ENCODE data around the gene PARVG.

Gene PARVG

GRCh38 chr22:44182588-44183286 is 2.0 kb downstream of the PARVG start:
- Histone ChIP-seq H3K27ac (ENCODE audit: insufficient read depth in 1 of 2, low read depth in 1 of 2, low read length in 2 of 2, poor library complexity in 1 of 2, severe bottlenecking in 2 of 2) (peak overlapping the region; percentile 83 to 93), H3K4me1 (ENCODE audit: control extremely low read depth in 1 of 4, control insufficient read depth in 4 of 4, insufficient read depth in 4 of 4, low read length in 3 of 4) (peaks cover 3 to 57% (median 37%) of the 10 kb centered on the region in 4 experiments), H3K4me3 (ENCODE audit: control insufficient read depth in 1 of 7, extremely low read depth in 1 of 7, insufficient read depth in 4 of 7, low read depth in 2 of 7, low read length in 6 of 7) (peak overlapping the region in 6 of 7 experiments; percentile 64 to 91 (median 80)), H3K27me3 (replicated peaks in 2 of 5; ENCODE audit: control insufficient read depth in 4 of 5, insufficient read depth in 5 of 5, low read length in 4 of 5) (no peaks in the 10 kb centered on the region), H3K9me3 (ENCODE audit: control extremely low read depth in 1 of 5, control insufficient read depth in 4 of 5, insufficient read depth in 2 of 5, low read depth in 1 of 5, low read length in 4 of 5) (no peaks in the 10 kb centered on the region), H3K36me3 (ENCODE audit: control insufficient read depth in 4 of 4, insufficient read depth in 4 of 4, low read length in 3 of 4) (peaks cover 0 to 39% (median 28%) of the 10 kb centered on the region in 4 experiments)
- ChIA-PET CTCF (interaction anchor here (0.9 to 1.5 kb wide), 4 partner anchors 9 to 98 kb away, joined by 3 to 4 read pairs (median 4); no protein-coding TSS in a partner anchor), POLR2A (interaction anchor here (2.8 kb wide), 1 partner anchor 10 kb away, joined by 14 read pairs; no protein-coding TSS in a partner anchor)
- DNase-seq = peak; percentile 29 to 87 (median 76)
- 40% methylated on average over 10 of the region's 17 CpGs for WGBS (ENCODE audit: insufficient coverage)

- Histone ChIP-seq H3K27me3 (replicated peaks in 2 of 5; ENCODE audit: control insufficient read depth in 4 of 5, insufficient read depth in 5 of 5, low read length in 4 of 5) (no peaks in the 10 kb centered on the region), H3K4me3 (ENCODE audit: control insufficient read depth in 1 of 7, extremely low read depth in 1 of 7, insufficient read depth in 4 of 7, low read depth in 2 of 7, low read length in 6 of 7) (peak overlapping the region in 4 of 7 experiments; percentile 33 to 91 (median 85)), H3K9me3 (ENCODE audit: control extremely low read depth in 1 of 5, control insufficient read depth in 4 of 5, insufficient read depth in 2 of 5, low read depth in 1 of 5, low read length in 4 of 5) (no peaks in the 10 kb centered on the region), H3K36me3 (ENCODE audit: control insufficient read depth in 4 of 4, insufficient read depth in 4 of 4, low read length in 3 of 4) (peaks cover 0 to 39% (median 28%) of the 10 kb centered on the region in 4 experiments), H3K27ac (ENCODE audit: insufficient read depth in 1 of 2, low read depth in 1 of 2, low read length in 2 of 2, poor library complexity in 1 of 2, severe bottlenecking in 2 of 2) (peak overlapping the region in 1 of 2 experiments; percentile 93), H3K4me1 (ENCODE audit: control extremely low read depth in 1 of 4, control insufficient read depth in 4 of 4, insufficient read depth in 4 of 4, low read length in 3 of 4) (peaks cover 3 to 55% (median 37%) of the 10 kb centered on the region in 4 experiments)
- POLR2A ChIA-PET = interaction anchor here (2.8 kb wide), 1 partner anchor 11 kb away, joined by 14 read pairs; no protein-coding TSS in a partner anchor
- CTCF ChIA-PET = interaction anchor here (0.9 to 1.1 kb wide), 2 partner anchors 12 to 98 kb away, joined by 3 to 4 read pairs; no protein-coding TSS in a partner anchor
- 94% methylated on average over 4 of the region's 8 CpGs for WGBS (ENCODE audit: insufficient coverage)
- DNase-seq = no peak
These were observed 2.5 kb downstream of the PARVG start for GRCh38 chr22:44183287-44183588.

GRCh38 chr22:44184006-44184405 is 3.3 kb downstream of the PARVG start:
- no peak overlapping the region for H3K4me3 ChIP-seq (ENCODE audit: control insufficient read depth in 1 of 7, extremely low read depth in 1 of 7, insufficient read depth in 4 of 7, low read depth in 2 of 7, low read length in 6 of 7)
- ChIA-PET POLR2A (no interaction called here), CTCF (interaction anchor here (0.9 kb wide), 1 partner anchor 11 kb away, joined by 4 read pairs; no protein-coding TSS in a partner anchor)
- WGBS (ENCODE audit: insufficient coverage) = 100% methylated on average over 1 of the region's 4 CpGs
- no peak for DNase-seq
- H3K27me3 ChIP-seq (replicated peaks in 2 of 5; ENCODE audit: control insufficient read depth in 4 of 5, insufficient read depth in 5 of 5, low read length in 4 of 5) = no peaks in the 10 kb centered on the region
- peaks cover 0 to 44% (median 28%) of the 10 kb centered on the region in 4 experiments for H3K36me3 ChIP-seq (ENCODE audit: control insufficient read depth in 4 of 4, insufficient read depth in 4 of 4, low read length in 3 of 4)
- H3K4me1 ChIP-seq (ENCODE audit: control extremely low read depth in 1 of 4, control insufficient read depth in 4 of 4, insufficient read depth in 4 of 4, low read length in 3 of 4) = peaks cover 3 to 51% (median 37%) of the 10 kb centered on the region in 4 experiments
- no peak overlapping the region for H3K27ac ChIP-seq (ENCODE audit: insufficient read depth in 1 of 2, low read depth in 1 of 2, low read length in 2 of 2, poor library complexity in 1 of 2, severe bottlenecking in 2 of 2)
- no peaks in the 10 kb centered on the region for H3K9me3 ChIP-seq (ENCODE audit: control extremely low read depth in 1 of 5, control insufficient read depth in 4 of 5, insufficient read depth in 2 of 5, low read depth in 1 of 5, low read length in 4 of 5)

- H3K27me3 ChIP-seq (replicated peaks in 2 of 5; ENCODE audit: control insufficient read depth in 4 of 5, insufficient read depth in 5 of 5, low read length in 4 of 5) = no peaks in the 10 kb centered on the region
- H3K36me3 ChIP-seq (ENCODE audit: control insufficient read depth in 4 of 4, insufficient read depth in 4 of 4, low read length in 3 of 4) = peaks cover 0 to 52% (median 32%) of the 10 kb centered on the region in 4 experiments
- CTCF ChIA-PET = no interaction called here
- no peak overlapping the region for H3K27ac ChIP-seq (ENCODE audit: insufficient read depth in 1 of 2, low read depth in 1 of 2, low read length in 2 of 2, poor library complexity in 1 of 2, severe bottlenecking in 2 of 2)
- no peak overlapping the region for H3K4me3 ChIP-seq (ENCODE audit: control insufficient read depth in 1 of 7, extremely low read depth in 1 of 7, insufficient read depth in 4 of 7, low read depth in 2 of 7, low read length in 6 of 7)
- no peaks in the 10 kb centered on the region for H3K9me3 ChIP-seq (ENCODE audit: control extremely low read depth in 1 of 5, control insufficient read depth in 4 of 5, insufficient read depth in 2 of 5, low read depth in 1 of 5, low read length in 4 of 5)
- WGBS (ENCODE audit: insufficient coverage) = 91% methylated on average over 12 of the region's 16 CpGs
- POLR2A ChIA-PET = no interaction called here
- DNase-seq = no peak
- peaks cover 0 to 36% (median 28%) of the 10 kb centered on the region in 4 experiments for H3K4me1 ChIP-seq (ENCODE audit: control extremely low read depth in 1 of 4, control insufficient read depth in 4 of 4, insufficient read depth in 4 of 4, low read length in 3 of 4)
These were observed 4.8 kb downstream of the PARVG start for GRCh38 chr22:44185237-44186120.

- Histone ChIP-seq H3K27ac (ENCODE audit: insufficient read depth in 1 of 2, low read depth in 1 of 2, low read length in 2 of 2, poor library complexity in 1 of 2, severe bottlenecking in 2 of 2) (no peak overlapping the region), H3K36me3 (ENCODE audit: control insufficient read depth in 4 of 4, insufficient read depth in 4 of 4, low read length in 3 of 4) (peaks cover 0 to 56% (median 34%) of the 10 kb centered on the region in 4 experiments), H3K4me3 (ENCODE audit: control insufficient read depth in 1 of 7, extremely low read depth in 1 of 7, insufficient read depth in 4 of 7, low read depth in 2 of 7, low read length in 6 of 7) (no peak overlapping the region), H3K27me3 (replicated peaks in 2 of 5; ENCODE audit: control insufficient read depth in 4 of 5, insufficient read depth in 5 of 5, low read length in 4 of 5) (no peaks in the 10 kb centered on the region), H3K4me1 (ENCODE audit: control extremely low read depth in 1 of 4, control insufficient read depth in 4 of 4, insufficient read depth in 4 of 4, low read length in 3 of 4) (peaks cover 0 to 36% (median 27%) of the 10 kb centered on the region in 4 experiments), H3K9me3 (ENCODE audit: control extremely low read depth in 1 of 5, control insufficient read depth in 4 of 5, insufficient read depth in 2 of 5, low read depth in 1 of 5, low read length in 4 of 5) (no peaks in the 10 kb centered on the region)
- ChIA-PET CTCF (no interaction called here), POLR2A (interaction anchor here (1.0 kb wide), 1 partner anchor 14 kb away, joined by 4 read pairs; no protein-coding TSS in a partner anchor)
- DNase-seq = no peak
- WGBS (ENCODE audit: insufficient coverage) = 95% methylated on average over 8 of the region's 8 CpGs
These were observed 5.4 kb downstream of the PARVG start for GRCh38 chr22:44186121-44186510.

GRCh38 chr22:44186737-44187136 is 6.0 kb downstream of the PARVG start:
- Histone ChIP-seq H3K36me3 (ENCODE audit: control insufficient read depth in 4 of 4, insufficient read depth in 4 of 4, low read length in 3 of 4) (peaks cover 0 to 56% (median 36%) of the 10 kb centered on the region in 4 experiments), H3K9me3 (ENCODE audit: control extremely low read depth in 1 of 5, control insufficient read depth in 4 of 5, insufficient read depth in 2 of 5, low read depth in 1 of 5, low read length in 4 of 5) (no peaks in the 10 kb centered on the region), H3K27me3 (replicated peaks in 2 of 5; ENCODE audit: control insufficient read depth in 4 of 5, insufficient read depth in 5 of 5, low read length in 4 of 5) (no peaks in the 10 kb centered on the region), H3K27ac (ENCODE audit: insufficient read depth in 1 of 2, low read depth in 1 of 2, low read length in 2 of 2, poor library complexity in 1 of 2, severe bottlenecking in 2 of 2) (no peak overlapping the region), H3K4me1 (ENCODE audit: control extremely low read depth in 1 of 4, control insufficient read depth in 4 of 4, insufficient read depth in 4 of 4, low read length in 3 of 4) (peaks cover 3 to 40% (median 30%) of the 10 kb centered on the region in 4 experiments), H3K4me3 (ENCODE audit: control insufficient read depth in 1 of 7, extremely low read depth in 1 of 7, insufficient read depth in 4 of 7, low read depth in 2 of 7, low read length in 6 of 7) (no peak overlapping the region)
- POLR2A ChIA-PET = interaction anchor here (1.0 kb wide), 1 partner anchor 14 kb away, joined by 4 read pairs; no protein-coding TSS in a partner anchor
- 92% methylated on average over 4 of the region's 4 CpGs for WGBS (ENCODE audit: insufficient coverage)
- DNase-seq = no peak
- CTCF ChIA-PET = no interaction called here

All from common myeloid progenitor, CD34-positive (primary cell).